Fibroblast of upper back skin (primary cell): ENCODE data around the gene NRP2.

ENCODE experiments used
- DNase-seq: peaks from one replicate; pipeline ENCODE4 v3.0.0-alpha.2; 2013

NRP2 gene

DNA sequence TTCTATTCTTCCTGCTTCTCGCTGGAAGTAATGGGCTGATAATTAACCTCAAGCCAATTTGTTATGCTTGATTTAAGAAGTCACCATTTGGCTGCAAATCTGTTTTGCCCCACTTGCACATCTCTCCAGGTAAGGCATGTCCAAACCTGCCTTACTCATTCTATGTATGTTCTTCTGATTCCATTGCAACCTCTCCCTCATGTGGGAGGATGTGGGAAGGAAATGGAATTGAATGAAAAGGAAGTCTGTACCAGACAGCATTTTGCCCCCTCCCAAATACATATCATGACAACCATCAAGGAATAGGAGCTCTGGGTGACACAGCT, 131.7 kb downstream of the NRP2 start:
- no peak for DNase-seq

DNA sequence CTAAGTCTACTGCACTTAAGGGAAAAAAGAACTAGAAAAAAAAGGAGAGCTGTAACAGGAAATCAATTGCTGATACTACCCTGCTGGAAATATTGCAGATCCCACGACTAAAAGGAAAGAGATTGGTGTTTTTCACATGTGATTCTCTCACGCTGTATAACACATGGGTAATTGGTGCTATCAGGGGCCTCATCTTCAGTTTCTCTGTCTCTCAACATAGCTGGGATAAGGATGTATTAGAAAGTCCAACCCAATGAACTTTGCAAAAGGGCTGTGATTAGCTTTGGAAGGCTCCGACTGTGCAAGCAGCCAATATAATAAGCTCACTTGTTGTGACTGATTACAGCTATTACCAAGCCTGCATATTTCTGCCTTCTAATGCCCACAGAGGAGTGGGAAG, 133.4 kb downstream of the NRP2 start:
- no peak for DNase-seq

DNA sequence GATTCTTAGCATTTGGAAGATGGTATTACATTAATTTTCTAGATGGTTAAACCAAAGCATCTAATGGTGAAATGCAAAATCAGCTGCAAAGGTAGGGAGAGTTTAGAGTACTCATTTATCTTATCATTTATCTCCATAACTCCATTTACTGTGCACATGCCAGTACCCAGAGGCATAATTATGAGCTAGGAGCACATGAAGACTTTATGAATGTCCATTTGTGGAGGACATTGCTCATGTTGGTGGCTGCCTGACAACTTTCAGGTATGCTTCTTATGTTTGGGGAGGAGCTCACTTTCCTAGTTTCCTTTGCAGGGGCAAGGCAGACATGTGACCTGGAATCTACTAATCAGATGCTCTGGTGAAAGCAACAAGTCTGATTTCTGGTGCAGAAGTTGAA, 134.0 kb downstream of the NRP2 start:
- no peak for DNase-seq

DNA sequence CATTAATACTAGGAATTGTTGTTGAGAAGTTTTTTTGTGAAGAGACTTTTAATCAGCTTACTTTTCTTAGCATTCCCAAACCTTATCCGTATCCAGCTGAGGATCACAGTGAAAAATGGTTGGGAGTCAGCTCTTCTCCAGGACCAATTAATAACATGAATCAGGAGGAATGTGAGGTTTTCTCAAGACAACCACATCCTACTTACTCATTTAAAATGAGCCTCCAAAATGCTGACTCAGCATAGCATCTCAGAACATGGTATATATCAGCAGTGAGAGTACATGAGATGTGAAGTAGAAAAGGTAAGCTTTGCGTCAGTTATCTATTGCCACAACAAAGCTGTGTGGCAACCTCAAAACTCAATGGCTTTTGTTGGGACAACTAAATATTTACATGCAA, 140.3 kb downstream of the NRP2 start:
- peak; percentile 93 for DNase-seq

DNA sequence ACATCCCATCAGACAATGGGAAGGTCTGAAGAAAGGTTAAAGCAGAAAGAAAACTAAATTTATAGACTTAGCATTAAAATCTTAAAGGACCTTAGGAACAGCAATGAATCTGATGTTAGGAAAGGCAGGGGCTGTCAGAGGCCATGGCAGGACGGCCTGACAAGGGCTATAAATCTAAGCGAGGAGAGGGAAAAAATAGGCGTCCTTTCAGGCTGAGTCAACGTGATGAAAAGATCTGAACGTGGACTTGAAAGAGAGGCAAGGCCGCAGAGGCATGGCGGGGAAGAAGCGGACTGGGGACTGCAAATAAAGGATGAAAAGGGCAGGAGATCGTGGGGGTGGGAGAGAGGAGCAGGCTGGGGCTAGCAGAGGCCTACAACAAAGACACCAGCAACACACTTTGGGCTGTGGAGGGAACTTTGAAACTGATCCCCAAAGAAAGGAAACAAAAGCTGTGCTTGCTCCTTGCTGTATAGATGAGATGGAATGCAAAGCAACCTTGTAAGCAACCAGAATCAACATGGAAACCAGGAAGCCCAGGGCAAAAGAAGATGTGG, 145.6 kb downstream of the NRP2 start:
- peak; percentile 37 for DNase-seq

- DNase-seq, result no peak
Observed at GRCh38 chr2:205833864-205834263, 151.6 kb downstream of the NRP2 start.

DNA sequence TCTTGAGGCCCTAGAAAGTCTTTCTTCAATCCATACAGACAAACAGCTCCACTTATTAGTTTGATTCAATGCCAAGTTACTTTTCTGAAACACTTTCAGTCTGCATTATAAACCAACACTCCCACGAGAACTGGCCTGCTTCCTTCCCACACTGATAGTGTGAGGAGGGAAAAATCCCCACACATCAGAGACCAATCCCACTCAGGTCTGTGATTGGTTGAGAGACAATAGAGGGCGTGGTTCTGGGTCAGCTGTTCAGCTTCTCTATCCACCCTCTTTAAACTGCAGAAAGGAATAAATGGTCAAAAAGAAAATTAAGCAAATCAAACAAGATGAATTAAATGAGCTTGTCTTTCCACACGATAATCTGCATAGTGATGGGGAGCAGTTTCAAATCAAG, 152.5 kb downstream of the NRP2 start:
- no peak for DNase-seq

GRCh38 chr2:205835251-205835791, 153.0 kb downstream of the NRP2 start:
- DNase-seq, result peak; percentile 41

DNA sequence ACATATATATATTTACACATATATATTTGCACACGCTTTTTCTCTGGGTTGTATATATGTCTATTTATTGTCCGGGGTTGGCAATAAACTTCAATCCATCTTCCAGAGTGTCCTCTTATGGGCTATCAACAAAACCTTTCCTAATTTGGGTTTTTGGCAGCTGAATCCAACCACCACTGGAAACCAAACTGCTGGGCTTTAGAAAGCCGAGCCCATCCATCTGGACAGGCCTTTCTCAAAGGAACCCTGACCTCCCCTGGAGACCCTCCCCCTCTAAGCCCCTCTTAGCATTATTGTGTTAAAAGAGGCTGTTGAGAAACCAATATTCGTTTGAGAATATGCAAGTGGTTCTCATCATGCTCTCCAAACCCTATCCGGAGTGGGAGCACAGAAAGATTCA, 153.6 kb downstream of the NRP2 start:
- DNase-seq, result no peak

DNA sequence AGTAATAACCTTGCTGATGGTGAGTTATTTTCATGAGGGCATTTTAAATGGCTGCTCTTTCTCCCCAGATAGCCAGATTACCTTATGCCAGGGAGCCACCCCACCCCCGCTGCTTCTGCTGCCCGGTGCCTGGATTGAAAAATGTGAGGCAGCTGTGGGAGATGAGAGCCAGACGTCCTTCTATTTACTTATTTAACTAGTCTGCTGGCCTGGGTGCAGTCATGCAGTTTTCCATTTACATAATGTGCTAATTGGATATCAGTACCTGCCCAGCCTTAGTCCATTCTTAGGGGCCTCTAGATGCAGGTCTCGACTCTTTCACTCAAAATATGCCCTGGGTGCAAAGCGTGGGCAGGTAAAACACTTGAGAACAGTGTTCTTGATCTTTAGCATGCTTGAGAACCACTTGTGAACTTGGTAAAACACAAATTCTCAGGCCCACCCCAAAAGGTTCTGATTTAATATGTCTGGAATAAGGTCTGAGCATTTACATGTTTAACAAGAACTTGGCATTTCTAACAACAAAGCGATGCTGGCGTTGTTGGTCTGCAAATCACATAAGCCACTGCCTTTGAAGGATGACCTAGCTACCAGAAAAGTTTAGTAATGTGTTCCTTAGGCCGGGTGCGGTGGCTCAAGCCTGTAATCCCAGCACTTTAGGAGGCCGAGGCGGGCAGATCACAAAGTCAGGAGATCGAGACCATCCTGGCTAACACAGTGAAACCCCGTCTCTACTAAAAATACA, 154.3 kb downstream of the NRP2 start:
- no peak for DNase-seq

GRCh38 chr2:205837663-205838062, 155.4 kb downstream of the NRP2 start:
- no peak for DNase-seq

GRCh38 chr2:205845446-205845845, 163.1 kb downstream of the NRP2 start:
- DNase-seq, result peak; percentile 64
